Tibial nerve (tissue), 4 donors: ENCODE results near the gene ELOVL7.

Source experiments
- EP300 ChIP-seq, 2 donors: sonication (generic); formaldehyde crosslinking; IDR thresholded peaks; one replicate each; pipeline ENCODE4 v1.6.1; 2017; ENCODE audit warnings: antibody characterized with exemption in 2 of 2, mild to moderate bottlenecking in 1 of 2
- TF ChIP-seq, protein P1 (sequence below), 5 experiments: fragments of 200-600 bp in 3 of 5; fragments of 450-650 bp in 2 of 5; sonication (generic) in 3 of 5; IDR thresholded peaks; one replicate each; pipeline ENCODE4 v1.5.1; 2016 to 2019; ENCODE audit warnings: antibody characterized with exemption in 5 of 5, mild to moderate bottlenecking in 3 of 5, moderate library complexity in 2 of 5

DNA sequence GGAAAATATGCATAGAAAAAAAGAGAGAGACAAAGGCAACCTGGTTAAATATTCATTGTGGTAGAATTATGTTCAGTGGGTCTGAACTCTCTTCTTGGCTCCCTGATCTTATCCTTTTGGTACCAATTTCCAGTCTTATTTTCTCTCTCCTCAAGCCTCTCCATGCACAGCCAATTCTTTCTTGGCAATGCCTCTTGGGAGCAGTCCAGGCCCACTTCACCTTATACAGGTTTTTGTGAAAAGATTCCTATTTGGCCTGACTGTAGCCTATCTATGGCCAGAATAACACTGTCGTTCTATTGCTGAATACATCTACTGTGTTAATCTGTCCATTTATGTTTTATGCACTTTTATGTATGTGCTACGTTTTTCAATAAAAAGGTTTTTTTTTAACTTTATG lies 2.7 kb downstream of the ELOVL7 start:
- TF ChIP-seq, protein P1, sequence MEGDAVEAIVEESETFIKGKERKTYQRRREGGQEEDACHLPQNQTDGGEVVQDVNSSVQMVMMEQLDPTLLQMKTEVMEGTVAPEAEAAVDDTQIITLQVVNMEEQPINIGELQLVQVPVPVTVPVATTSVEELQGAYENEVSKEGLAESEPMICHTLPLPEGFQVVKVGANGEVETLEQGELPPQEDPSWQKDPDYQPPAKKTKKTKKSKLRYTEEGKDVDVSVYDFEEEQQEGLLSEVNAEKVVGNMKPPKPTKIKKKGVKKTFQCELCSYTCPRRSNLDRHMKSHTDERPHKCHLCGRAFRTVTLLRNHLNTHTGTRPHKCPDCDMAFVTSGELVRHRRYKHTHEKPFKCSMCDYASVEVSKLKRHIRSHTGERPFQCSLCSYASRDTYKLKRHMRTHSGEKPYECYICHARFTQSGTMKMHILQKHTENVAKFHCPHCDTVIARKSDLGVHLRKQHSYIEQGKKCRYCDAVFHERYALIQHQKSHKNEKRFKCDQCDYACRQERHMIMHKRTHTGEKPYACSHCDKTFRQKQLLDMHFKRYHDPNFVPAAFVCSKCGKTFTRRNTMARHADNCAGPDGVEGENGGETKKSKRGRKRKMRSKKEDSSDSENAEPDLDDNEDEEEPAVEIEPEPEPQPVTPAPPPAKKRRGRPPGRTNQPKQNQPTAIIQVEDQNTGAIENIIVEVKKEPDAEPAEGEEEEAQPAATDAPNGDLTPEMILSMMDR (IDR thresholded peaks at IDR 0.05), result no peak
- no peak for TF ChIP-seq EP300 (IDR thresholded peaks at IDR 0.05)
